Activated CD8-positive, alpha-beta T cell treated with anti-CD3 and anti-CD28 coated beads for 36 hours (primary cell): ENCODE results near the gene CAPRIN1. TPM values are rescaled to one million over a fixed set of nuclear protein-coding genes. Genes with fewer than 3 reads are reported as not detected.

Experiments
- ATAC-seq: fragments of 200-7000 bp; cut with Tn5 transposase; one replicate; pipeline ENCODE4 v1.10.0; 2021; ENCODE audit warnings: mild to moderate bottlenecking, moderate library complexity
- CTCF ChIA-PET: fragments of 350-600 bp; sonication (Branson Sonifier 250); formaldehyde crosslinking; loops from one replicate; lab custom pipeline; 2021; ENCODE audit warnings: antibody characterized with exemption; lab: Charles Lee
- POLR2A ChIA-PET: fragments of 350-600 bp; sonication (Branson Sonifier 250); formaldehyde crosslinking; loops from one replicate; lab custom pipeline; 2021; ENCODE audit warnings: antibody characterized with exemption; lab: Charles Lee
- DNase-seq: peaks from one replicate; pipeline ENCODE4 v3.0.0-alpha.2; 2020
- H3K27ac Mint-ChIP-seq: one replicate; pipeline ENCODE4 v1.8.0; 2021; ENCODE audit warnings: mild to moderate bottlenecking, mixed read lengths
- H3K27me3 Mint-ChIP-seq: one replicate; pipeline ENCODE4 v1.8.0; 2021; ENCODE audit warnings: mixed read lengths
- H3K36me3 Mint-ChIP-seq: one replicate; pipeline ENCODE4 v1.8.0; 2021; ENCODE audit warnings: low read depth, mixed read lengths
- H3K4me1 Mint-ChIP-seq: one replicate; pipeline ENCODE4 v1.8.0; 2021; ENCODE audit warnings: low read depth, mixed read lengths
- H3K4me3 Mint-ChIP-seq: one replicate; pipeline ENCODE4 v1.8.0; 2021; ENCODE audit warnings: mild to moderate bottlenecking, moderate library complexity, mixed read lengths
- H3K9me3 Mint-ChIP-seq: one replicate; pipeline ENCODE4 v1.8.0; 2021; ENCODE audit warnings: mixed read lengths
- CTCF ChIP-seq: fragments of 200-600 bp; IDR thresholded peaks from one replicate; pipeline ENCODE4 v1.8.0; 2022; ENCODE audit warnings: antibody characterized with exemption, mild to moderate bottlenecking
- intact Hi-C: fragments of 100-400 bp; cut with micrococcal nuclease; formaldehyde crosslinking; loops from one replicate; pipeline ENCODE4 v1.10.0; 2022
- total RNA-seq, 2 experiments: library from RNA; stranded (reverse); gene quantifications; one replicate each; pipeline ENCODE4 v1.2.3, GENCODE V29; 2021

Gene CAPRIN1
- total RNA-seq, 2 experiments from 2014 or later: 297 to 328 TPM

- Mint-ChIP-seq H3K4me1 (no peaks in the 10 kb centered on the region), H3K4me3 (no peak overlapping the region), H3K27ac (no peak overlapping the region), H3K36me3 (peaks cover 31% of the 10 kb centered on the region), H3K27me3 (no peaks in the 10 kb centered on the region), H3K9me3 (no peaks in the 10 kb centered on the region)
- no peak for ATAC-seq
- intact Hi-C loops: no loop called here
- DNase-seq: no peak
- ChIA-PET CTCF (interaction anchor here (0.9 kb wide), 1 partner anchor 213 kb away, joined by 3 read pairs; no protein-coding TSS in a partner anchor), POLR2A (no interaction called here)
- no peak for TF ChIP-seq CTCF
These were observed 97.1 kb downstream of the CAPRIN1 start for GRCh38 chr11:34148504-34149165.

GRCh38 chr11:34149274-34149673 lies 97.7 kb downstream of the CAPRIN1 start:
- CTCF ChIA-PET: interaction anchor here (0.9 to 1.2 kb wide), 2 partner anchors 9 to 212 kb away, joined by 3 to 4 read pairs; no protein-coding TSS in a partner anchor
- TF ChIP-seq CTCF: no peak
- Mint-ChIP-seq H3K27ac (no peak overlapping the region), H3K4me1 (no peaks in the 10 kb centered on the region), H3K36me3 (peaks cover 31% of the 10 kb centered on the region), H3K9me3 (no peaks in the 10 kb centered on the region), H3K27me3 (no peaks in the 10 kb centered on the region), H3K4me3 (no peak overlapping the region)
- ATAC-seq: no peak
- POLR2A ChIA-PET: no interaction called here
- DNase-seq: no peak
- intact Hi-C loops: no loop called here

DNA sequence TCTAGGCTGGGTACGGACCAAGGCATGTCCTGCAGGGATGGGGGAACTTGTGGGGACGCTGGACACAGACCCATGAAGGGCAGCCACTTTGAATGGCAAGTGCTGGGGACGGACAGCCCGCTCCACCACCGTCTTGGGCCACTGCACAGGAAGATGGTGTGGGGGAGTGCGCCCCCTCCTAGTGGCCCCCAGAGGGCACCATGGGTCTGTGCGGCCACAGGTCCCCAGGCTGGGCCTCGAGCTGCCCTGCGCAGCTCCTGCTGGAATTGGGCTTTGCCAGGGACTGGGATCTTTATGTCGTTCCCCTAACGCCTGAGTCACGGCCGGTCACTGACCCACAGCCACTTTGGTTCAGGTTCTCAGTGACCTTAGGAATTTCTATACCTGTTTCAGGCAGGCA lies 98.3 kb downstream of the CAPRIN1 start:
- Mint-ChIP-seq H3K27ac (no peak overlapping the region), H3K4me3 (no peak overlapping the region), H3K9me3 (no peaks in the 10 kb centered on the region), H3K27me3 (no peaks in the 10 kb centered on the region), H3K4me1 (no peaks in the 10 kb centered on the region), H3K36me3 (peaks cover 28% of the 10 kb centered on the region)
- TF ChIP-seq CTCF: no peak
- CTCF ChIA-PET: interaction anchor here (1.2 kb wide), 1 partner anchor 9 kb away, joined by 4 read pairs; no protein-coding TSS in a partner anchor
- intact Hi-C loops: loop anchor here (10.0 kb wide), 1 partner anchor 315 kb away; no protein-coding TSS in a partner anchor
- ATAC-seq: no peak
- no peak for DNase-seq
- POLR2A ChIA-PET: interaction anchor here (0.9 to 1.4 kb wide), 2 partner anchors 11 to 44 kb away, joined by 3 to 6 read pairs; partner anchors contain the start of gene NAT10

DNA sequence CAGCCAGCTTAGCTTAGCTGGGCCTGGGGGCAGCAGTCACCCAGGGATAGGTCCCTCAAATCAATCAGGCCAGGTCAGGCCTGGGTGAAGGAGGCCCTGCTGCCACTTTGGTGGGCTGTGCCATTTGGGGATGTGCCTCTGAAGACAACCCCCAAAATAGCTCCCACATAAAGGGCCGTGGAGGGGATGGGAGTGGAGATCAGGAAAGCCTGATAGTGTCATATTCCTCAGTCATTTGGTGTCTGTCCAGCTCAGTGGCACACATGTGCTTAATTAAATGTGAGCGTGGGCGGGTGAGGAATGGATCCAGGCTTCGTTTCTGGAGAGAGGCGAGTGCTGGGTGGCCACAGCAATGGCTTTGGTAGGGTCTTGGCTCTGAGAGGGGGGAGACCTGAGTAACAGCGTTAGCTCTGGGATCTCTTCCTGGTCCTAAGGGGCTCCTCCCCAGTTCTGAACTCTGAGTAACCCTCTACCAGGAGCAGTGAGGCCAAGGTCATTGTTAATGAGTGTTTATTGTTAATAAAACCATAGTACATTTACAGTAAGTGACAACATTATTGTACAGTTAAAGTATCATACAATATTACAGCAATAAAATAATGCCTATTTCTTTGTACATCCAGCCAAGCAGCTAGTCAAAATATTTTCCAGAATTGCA lies 99.1 kb downstream of the CAPRIN1 start:
- peaks cover 21% of the 10 kb centered on the region for H3K36me3 Mint-ChIP-seq
- CTCF ChIA-PET: interaction anchor here (1.2 to 1.9 kb wide), 2 partner anchors 8 to 24 kb away, joined by 4 to 7 read pairs; no protein-coding TSS in a partner anchor
- POLR2A ChIA-PET: interaction anchor here (0.7 to 1.4 kb wide), 3 partner anchors 10 to 45 kb away, joined by 3 to 6 read pairs (median 3); partner anchors contain the start of gene NAT10

More for the DNA sequence above, 99.1 kb downstream of the CAPRIN1 start:
- no peaks in the 10 kb centered on the region for H3K4me1 Mint-ChIP-seq
- H3K27me3 Mint-ChIP-seq: no peaks in the 10 kb centered on the region
- no peak overlapping the region for H3K27ac Mint-ChIP-seq
- no peak for ATAC-seq
- intact Hi-C loops: loop anchor here (10.0 kb wide), 1 partner anchor 314 kb away; no protein-coding TSS in a partner anchor
- TF ChIP-seq CTCF: no peak
- no peak overlapping the region for H3K4me3 Mint-ChIP-seq
- no peaks in the 10 kb centered on the region for H3K9me3 Mint-ChIP-seq
- no peak for DNase-seq

Other genes with a start within 250 kb of the CAPRIN1 start
- gene LMO2, start 159.7 kb upstream of the CAPRIN1 start, total RNA-seq: not detected
- 100 to 1,000 TPM; 129 to 137 TPM for gene NAT10, start 53.9 kb downstream of the CAPRIN1 start, total RNA-seq